GM19468 (cell line): ENCODE measurements around the gene PTPN23.
A peak's percentile ranks its signal among the peaks of the same experiment; 100 is the strongest.
"Not testable (repeated sequence)": the region's sequence is repeated elsewhere in the genome, so short reads cannot be mapped to it uniquely, and the experiment has no call there.

Experiments
- ATAC-seq: cut with Tn5 transposase; IDR thresholded peaks from one replicate; pipeline ENCODE4 v1.9.1; 2021; ENCODE audit warnings: mild to moderate bottlenecking, moderate library complexity, moderate number of reproducible peaks; ENCODE audit not compliant: unreplicated experiment; ENCODE audit errors: extremely low read depth

PTPN23 gene, protein sequence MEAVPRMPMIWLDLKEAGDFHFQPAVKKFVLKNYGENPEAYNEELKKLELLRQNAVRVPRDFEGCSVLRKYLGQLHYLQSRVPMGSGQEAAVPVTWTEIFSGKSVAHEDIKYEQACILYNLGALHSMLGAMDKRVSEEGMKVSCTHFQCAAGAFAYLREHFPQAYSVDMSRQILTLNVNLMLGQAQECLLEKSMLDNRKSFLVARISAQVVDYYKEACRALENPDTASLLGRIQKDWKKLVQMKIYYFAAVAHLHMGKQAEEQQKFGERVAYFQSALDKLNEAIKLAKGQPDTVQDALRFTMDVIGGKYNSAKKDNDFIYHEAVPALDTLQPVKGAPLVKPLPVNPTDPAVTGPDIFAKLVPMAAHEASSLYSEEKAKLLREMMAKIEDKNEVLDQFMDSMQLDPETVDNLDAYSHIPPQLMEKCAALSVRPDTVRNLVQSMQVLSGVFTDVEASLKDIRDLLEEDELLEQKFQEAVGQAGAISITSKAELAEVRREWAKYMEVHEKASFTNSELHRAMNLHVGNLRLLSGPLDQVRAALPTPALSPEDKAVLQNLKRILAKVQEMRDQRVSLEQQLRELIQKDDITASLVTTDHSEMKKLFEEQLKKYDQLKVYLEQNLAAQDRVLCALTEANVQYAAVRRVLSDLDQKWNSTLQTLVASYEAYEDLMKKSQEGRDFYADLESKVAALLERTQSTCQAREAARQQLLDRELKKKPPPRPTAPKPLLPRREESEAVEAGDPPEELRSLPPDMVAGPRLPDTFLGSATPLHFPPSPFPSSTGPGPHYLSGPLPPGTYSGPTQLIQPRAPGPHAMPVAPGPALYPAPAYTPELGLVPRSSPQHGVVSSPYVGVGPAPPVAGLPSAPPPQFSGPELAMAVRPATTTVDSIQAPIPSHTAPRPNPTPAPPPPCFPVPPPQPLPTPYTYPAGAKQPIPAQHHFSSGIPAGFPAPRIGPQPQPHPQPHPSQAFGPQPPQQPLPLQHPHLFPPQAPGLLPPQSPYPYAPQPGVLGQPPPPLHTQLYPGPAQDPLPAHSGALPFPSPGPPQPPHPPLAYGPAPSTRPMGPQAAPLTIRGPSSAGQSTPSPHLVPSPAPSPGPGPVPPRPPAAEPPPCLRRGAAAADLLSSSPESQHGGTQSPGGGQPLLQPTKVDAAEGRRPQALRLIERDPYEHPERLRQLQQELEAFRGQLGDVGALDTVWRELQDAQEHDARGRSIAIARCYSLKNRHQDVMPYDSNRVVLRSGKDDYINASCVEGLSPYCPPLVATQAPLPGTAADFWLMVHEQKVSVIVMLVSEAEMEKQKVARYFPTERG (N-terminal part only)

DNA sequence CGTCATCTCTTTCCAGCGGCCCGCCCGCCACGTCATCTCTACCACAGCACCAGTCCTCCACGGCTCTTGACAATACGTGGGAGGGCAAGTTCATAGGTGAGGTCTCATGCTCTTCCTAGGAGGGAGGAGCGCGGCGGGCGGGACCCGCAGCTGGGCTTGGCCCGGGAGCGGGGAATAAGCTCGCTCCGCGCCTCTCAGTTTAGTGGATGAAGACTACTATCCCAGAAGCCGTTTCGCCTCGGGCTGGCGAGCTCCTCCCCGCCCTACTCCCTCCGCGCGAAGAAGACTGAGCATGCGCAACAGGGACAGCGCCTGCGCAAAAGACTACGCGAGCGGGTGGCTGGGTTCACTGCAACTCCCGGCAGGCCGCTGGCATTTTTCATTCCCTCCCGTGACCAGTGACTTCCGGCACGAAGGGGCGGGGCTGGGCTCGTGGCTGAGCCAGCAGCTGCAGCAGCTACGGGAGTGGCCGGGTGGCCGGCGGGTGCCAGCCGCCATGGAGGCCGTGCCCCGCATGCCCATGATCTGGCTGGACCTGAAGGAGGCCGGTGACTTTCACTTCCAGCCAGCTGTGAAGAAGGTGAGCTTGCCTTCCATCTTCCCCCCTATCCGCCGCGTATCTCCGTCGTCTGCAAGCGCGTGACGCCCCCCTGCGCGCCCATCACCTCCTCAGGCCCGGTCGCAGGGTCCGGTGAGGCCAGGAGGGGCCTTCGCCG lies at the start of gene PTPN23:
Gene PTPN23 (plus strand): TSS at position 421 of the 716 bp plus-strand sequence. CDS start 76 bp downstream, at position 497.
- ATAC-seq = peak; percentile 57

DNA sequence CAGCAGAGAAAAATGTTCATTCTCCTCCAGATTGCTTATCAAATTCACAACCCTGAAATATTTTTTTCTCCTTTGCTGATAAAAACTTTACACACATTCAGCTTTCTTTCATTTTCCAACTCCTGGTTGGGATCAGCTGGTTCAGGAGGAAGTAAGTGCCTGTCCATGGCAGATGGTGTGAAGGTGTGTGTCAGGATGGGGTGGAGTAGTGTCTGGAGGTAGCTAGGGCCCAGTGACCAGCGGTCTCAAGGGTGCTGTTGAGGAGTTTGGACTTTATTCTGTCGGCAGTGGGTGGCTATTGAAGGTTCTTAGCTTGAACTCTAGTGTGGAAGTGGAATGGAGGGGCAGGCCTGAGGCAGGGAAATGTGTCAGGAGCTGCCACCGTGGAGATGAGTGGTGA lies 46.9 kb upstream of the PTPN23 start:
- ATAC-seq = no peak

DNA sequence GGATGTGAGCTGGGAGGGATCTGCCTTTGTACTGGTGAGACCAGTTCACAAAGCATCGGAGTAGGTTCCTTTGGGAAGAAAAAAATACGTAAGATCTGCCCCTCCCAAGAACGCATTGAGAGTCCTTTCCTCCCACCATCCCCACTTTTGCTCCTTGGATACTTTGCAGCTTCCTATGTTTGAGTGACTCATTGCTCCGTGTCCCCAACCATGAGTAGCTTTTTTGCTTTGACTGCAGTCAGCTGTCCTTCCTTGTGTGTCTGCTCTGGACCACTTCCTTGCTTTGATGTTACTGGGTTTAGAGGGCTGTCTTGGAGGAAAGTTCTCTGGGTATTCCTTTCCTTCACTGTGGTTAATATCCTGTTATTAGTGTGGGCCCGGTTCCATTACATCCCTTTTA lies 43.2 kb upstream of the PTPN23 start:
- no peak for ATAC-seq

DNA sequence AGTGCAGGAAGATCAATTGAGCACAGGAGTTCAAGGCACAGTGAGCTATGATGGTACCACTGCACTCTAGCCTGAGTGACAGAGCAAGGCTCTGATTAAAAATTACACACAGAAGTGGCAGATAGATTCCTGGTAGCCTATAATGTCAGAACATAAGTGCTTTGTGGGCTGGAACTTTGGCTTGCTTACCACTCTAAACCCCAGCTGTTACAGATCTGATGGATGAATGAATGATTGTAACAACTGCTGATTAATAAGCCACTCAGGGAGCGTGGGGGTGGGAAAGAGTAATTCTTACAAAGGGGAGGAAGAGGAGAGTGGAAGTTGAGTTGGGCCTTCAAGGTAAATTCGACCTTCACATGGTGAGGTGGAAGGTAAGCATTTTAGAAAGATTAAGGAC lies 40.9 kb upstream of the PTPN23 start:
- no peak for ATAC-seq

DNA sequence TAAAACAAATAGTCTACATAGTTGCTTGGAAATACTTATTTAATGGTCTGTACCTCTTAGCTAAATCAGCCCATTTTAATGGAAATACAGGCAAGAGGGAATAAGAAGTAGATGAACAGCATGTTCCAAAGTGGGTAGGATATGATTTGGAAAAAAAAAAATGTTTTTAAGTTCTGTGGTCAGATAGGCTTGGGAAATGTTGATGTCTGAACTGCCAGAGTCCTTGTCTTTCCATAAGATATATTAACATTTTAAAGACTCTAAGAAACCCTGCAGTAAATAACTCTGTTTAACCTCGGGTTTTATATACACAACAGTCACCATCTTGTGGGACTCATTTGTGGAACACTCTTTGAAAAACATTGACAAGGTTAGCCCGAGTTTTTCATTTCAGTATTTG lies 40.0 kb upstream of the PTPN23 start:
- ATAC-seq = no peak

DNA sequence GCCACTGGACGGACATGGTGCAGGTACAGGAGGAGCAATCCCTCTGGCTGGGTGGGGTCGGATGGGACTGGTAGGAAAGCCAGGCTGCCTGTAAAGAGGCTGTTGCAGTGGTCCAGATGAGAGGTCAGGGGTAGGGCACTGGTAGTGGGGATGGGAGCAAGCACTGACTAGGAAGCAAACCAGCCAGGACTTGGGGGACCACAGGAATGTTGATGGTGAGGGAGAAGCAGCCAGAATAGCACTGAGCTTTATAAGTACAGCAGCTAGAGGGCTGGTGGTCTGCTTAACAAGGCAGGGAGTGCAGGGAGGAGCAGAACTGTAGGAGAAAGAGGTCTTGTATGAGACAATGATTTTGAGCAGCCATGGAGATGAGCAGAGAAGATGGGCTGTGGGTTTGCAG lies 38.7 kb upstream of the PTPN23 start:
- no peak for ATAC-seq

DNA sequence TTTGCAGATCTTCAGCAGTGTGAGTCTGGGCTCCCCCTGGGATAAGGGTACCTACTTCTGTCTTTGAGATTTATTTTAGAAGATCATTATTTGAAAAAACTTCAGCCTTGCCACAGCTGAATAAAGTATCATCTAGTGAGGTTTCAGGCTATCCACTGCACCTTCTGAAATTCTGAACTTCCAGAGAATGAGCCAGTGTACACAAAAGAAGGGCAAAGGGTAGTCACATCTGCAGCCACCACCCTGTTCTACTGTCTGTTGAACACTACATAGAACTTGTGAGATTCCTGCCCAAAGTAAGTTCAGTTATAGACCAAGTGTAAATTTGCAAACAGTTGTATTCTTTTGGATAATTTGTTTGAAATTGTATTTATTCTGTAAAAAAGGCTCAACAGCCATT lies 38.0 kb upstream of the PTPN23 start:
- no peak for ATAC-seq

DNA sequence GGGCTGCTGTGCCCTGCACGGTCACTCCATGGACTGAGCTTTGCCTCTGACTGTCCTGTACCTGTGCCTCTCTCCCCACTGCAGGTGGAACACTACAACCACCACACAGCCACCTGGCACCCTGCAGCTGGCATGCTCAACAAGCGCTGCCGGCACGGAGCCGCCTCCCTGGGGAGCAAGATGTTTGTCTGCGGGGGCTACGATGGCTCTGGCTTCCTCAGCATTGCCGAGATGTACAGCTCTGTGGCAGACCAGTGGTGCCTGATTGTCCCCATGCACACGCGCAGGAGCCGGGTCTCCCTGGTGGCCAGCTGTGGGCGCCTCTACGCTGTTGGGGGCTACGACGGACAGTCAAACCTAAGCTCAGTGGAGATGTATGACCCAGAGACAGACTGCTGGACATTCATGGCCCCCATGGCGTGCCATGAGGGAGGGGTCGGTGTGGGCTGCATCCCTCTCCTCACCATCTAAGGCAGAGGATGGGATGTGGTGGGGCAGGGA lies 37.3 kb upstream of the PTPN23 start:
- ATAC-seq = no peak

DNA sequence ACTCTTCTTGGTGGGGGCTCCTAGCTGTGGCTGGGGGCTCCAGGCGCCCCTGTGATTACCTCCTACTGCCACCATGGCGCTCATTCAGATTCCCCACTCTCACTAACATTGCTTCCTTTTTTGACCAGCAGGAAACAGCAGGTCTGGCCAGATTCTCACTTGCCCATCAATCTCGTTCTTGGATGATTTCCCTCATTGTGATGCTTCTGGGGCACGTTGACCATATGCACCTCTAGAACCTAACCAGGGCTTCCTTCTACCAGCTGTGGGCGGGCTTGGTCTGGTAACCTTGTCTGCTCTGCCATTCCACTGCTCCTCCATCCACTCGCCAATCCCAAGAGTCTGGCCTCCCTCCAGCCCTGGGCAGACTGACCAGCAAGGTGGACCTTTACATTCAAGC lies 35.9 kb upstream of the PTPN23 start:
- ATAC-seq = no peak

DNA sequence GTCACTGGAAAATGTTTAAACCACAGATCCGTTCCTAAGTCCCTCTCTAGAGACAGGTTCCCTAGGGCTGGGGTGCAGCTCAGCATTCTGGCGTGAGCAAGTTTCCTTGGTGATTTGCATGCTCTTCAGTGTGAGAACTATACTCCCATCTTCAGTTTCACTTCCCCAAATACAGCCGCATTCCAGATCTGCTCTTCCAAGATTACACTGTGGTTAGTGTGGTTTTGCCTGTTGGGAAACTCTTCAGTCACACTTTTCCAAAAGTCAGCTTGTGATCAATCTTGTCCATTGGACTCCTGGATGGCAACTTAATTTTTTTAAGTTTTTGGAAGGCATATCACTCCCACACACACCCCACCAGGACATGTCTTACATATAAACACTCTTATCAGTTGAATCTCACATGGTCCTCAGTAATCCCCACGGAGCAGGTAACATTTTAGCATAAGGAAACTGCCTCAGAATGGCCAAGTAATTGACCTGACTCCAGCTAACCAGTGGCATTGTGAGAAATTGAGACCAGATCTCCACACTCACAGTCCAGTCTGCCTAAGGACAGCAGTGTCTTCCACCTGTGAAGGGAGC lies 33.5 kb upstream of the PTPN23 start:
- no peak for ATAC-seq

DNA sequence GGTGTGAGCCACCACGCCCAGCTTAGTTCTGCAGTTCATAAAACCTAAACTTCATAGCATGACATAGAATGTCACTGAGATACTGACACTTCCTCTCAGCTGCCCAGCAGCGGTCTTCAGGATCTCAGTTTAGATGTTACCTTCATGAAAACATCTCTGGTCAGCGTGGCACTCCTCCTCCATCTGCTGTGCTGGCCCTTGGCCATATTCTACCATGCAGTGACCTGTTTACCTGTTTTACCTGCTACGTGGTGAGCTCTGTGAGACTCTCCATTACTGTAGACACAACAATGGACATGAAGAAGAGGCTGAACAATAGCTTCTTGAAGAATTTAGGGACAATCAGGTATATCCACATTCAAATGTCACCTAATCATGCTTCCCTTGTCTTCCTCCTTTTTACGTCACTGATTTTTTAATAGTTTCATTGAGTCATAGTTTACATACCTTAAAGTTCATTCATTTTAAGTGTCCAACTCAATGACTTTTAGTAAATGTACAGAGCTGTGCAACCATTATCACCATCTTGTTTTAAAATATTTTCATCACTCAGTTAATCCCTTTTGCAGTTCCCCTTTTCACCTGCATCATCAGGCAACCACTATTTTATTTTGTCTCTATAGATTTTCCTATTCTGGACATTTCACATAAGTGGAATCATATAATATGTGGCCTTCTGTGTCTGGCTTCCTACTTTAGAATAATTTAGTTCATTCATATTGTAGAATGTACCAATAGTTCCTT lies 32.2 kb upstream of the PTPN23 start:
- no peak for ATAC-seq

DNA sequence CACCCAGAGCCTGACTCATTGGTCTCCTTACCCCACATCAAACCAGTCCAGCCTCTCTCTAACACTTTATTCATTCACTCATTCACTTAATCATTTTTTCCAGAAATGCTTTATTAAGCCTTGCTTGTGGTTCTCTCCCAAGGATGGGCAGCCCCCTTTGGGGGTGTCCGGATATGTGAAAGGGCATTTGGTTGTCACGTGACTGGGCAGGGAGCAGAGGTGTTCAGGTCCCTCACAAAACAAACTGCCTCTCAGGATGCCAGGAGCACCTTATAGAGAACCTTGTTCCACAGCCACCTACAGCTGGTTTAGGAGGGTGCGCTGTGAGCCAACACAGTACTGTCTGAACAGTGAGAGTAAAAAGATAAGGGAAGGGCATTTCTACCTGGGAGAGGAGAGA lies 25.8 kb upstream of the PTPN23 start:
- no peak for ATAC-seq

DNA sequence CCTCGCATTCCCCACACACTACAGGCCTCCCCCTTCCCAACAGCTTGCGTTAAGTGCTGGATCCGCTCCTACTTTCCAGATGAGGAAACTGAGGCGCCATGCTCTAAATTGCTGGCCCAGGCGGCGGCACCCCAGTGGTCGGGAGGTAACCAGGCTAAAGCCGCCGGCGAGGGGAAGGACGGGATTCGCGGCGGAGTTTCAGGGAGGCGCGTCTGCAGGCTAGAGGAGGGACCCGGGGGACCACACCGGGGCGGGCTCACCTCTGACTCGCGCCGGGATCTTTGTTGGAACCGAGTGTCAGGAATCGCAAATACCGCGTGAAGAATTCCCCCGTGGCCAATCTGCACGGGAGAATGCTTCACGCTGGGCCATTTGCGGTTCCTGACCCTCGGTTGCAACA lies 24.6 kb upstream of the PTPN23 start:
- no peak for ATAC-seq

DNA sequence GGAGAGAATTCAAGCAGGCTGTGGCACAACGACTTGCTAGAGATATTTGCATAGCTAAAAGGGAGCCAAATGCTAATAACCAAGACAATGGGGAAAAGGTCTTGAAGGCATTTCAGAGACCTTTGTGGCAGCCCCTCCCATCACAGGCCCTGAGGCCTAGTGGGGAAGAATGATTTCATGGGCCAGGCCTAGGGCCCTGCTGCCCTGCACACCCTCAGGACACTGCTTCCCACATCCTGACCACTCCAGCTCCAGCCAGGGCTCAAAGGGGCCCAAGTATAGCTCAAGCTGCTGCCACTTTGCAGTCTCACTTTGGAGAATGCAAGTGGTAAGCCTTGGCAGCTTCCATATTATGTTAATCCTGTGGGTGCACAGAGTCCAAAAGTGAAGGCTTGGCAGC lies 21.5 kb upstream of the PTPN23 start:
- no peak for ATAC-seq

DNA sequence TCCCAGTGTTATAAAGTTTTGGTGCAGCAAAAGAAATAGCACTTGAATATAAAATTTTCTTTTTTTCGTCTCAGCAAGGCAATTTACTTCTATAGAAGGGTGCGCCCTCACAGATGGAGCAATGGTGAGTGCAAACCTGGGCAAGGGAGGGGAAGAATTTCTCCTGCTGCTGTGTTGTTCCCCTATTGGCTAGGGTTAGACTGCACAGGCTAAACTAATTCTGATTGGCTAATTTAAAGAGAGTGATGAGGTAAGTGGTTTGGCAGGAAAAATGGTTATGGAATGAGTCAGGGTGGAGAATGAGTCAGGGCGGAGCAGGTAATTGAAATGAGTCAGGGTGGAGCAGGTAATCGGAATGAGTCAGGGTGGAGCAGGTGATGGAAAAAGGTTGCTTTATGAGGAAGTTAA lies 20.7 kb upstream of the PTPN23 start:
- ATAC-seq = not testable (repeated sequence)

DNA sequence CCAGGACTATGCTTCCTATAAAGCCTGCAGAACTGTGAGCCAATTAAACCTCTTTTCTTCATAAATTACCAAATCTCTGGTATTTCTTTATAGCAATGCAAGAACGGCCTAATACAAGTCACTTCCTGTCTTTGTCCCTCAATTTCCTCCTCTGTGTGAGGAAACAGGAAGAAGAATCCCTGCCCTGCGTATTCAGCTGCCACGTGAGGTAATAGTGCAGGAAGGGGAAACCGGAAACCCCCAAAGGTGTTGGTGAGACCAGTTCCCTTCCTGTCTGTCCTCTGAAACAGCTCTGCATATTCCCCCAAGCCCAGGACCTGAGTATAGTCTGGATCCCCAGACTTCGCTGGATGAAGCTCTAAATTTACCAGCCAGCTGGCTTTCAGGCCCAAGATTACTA lies 18.1 kb upstream of the PTPN23 start:
- ATAC-seq = no peak

DNA sequence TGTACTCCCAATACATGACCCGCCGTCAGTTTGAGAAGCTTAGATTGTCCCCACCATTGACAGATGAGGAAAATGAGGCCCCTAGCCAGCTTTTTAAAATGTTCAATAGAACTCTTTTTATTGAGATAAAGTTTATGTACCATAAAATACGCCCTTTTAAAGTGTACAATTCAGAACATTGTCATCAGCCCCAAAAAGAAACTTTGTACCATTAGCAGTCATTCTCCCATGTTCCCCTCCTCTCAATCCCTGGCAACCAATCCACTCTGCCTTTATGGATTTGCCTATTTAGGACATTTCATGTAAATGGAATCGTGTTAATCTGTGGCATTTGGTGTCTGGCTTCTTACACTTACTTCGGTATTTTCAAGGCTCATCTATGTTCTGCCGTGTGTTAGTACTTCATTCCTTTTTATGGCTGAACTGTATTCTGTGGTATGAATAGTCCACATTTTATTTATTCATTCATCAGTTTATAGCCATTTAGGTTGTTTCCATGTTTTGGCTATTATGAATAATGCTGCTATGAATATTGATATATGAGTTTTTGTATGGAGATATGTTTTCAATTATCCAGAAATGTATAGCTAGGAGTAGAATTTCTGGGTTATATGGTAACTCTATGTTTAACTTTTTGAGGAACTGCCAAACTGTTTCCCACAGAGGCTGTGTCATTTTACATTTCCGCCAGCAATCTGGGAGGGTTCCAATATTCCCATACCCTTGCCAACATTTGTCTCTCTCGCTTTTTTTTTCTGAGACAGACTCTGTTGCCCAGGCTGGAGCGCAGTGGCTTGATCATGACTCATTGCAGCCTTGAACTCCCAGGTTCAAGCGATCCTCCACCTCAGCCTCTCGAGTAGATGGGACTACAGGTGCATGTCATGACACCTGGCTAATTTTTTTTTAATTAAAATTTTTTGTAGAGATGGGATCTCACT lies 15.3 kb upstream of the PTPN23 start:
- ATAC-seq = no peak

DNA sequence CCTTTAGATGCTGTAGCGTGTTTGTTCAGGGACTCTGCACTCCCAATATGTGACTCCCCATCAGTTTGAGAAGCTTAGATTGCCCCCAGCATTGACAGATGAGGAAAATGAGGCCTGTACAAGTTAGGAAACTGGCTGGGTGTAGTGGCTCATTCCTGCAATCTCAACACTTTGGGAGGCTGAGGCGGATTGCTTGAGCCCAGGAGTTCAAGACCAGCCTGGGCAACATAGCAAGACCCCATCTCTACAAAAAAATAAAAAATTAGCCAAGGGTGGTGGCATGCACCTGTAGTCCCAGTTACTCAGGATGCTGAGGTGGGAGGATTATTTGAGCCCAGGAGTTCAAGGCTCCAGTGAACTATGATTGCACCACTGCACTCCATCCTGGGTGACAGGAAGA lies 14.0 kb upstream of the PTPN23 start:
- ATAC-seq = no peak
